ENCODE measurements around the gene ZBTB7C. TPM values are rescaled to one million over a fixed set of nuclear protein-coding genes. Genes with fewer than 3 reads are reported as not detected.

Gene ZBTB7C
- total RNA-seq, 4 donors from 2014 or later = 26.0 to 50.6 (median 46.2) TPM

DNA sequence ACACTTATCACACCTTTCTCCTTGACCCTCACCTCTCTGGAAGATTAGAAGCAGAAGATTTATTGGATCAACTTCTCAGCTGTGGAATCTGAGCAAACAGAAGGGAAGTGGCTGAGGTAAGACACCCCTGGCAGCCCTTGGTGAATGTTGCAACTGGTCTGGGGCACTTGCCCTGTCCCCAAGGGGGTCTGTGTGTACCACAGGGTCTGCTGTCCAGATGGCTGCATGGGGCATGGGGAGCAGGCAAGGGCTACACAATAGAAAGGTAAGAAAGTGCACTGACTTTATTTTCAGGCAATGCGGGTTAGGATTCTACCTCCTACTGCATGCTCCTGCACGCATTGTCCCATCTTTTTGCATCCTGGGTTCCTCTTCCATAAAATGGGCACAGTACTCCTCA lies 240.3 kb downstream of the ZBTB7C start:
- no peaks in the 10 kb centered on the region for H3K27me3 ChIP-seq
- H3K4me3 ChIP-seq = no peak overlapping the region
- peaks cover 19% of the 10 kb centered on the region for H3K4me1 ChIP-seq
- H3K27ac ChIP-seq = no peak overlapping the region
- TF ChIP-seq EP300 (IDR thresholded peaks at IDR 0.05) (no peak), POLR2A (IDR thresholded peaks at IDR 0.05) (no peak), POLR2AphosphoS5 (IDR thresholded peaks at IDR 0.05) (no peak)
- TF ChIP-seq, protein P1, sequence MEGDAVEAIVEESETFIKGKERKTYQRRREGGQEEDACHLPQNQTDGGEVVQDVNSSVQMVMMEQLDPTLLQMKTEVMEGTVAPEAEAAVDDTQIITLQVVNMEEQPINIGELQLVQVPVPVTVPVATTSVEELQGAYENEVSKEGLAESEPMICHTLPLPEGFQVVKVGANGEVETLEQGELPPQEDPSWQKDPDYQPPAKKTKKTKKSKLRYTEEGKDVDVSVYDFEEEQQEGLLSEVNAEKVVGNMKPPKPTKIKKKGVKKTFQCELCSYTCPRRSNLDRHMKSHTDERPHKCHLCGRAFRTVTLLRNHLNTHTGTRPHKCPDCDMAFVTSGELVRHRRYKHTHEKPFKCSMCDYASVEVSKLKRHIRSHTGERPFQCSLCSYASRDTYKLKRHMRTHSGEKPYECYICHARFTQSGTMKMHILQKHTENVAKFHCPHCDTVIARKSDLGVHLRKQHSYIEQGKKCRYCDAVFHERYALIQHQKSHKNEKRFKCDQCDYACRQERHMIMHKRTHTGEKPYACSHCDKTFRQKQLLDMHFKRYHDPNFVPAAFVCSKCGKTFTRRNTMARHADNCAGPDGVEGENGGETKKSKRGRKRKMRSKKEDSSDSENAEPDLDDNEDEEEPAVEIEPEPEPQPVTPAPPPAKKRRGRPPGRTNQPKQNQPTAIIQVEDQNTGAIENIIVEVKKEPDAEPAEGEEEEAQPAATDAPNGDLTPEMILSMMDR (IDR thresholded peaks at IDR 0.05) = no peak
- DNase-seq (ENCODE audit: low spot score in 2 of 2) = peak in 1 of 2 donors; percentile 32
- 92% methylated on average over 2 of the region's 2 CpGs for WGBS
- no peaks in the 10 kb centered on the region for H3K9me3 ChIP-seq
- H3K36me3 ChIP-seq = no peaks in the 10 kb centered on the region

DNA sequence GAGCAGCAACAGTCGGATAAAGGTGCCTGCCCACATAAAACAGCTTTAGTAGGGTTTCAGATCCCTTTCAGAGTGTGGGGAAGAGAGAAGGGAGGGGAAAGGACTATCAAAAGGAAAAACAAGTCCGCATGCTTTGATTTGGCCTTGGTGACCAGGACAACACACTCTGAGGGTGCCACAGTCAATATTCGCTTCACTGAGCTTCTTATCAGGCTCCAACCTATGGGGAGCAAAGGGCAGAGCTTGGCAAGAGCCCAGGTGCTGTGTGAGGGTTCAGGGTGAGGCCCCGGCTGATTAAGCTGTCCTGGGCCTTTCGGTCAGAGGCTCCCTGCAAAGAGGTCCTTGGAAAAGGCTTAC lies 241.3 kb downstream of the ZBTB7C start:
- H3K27ac ChIP-seq = no peak overlapping the region
- DNase-seq (ENCODE audit: low spot score in 2 of 2) = peak in 1 of 2 donors; percentile 31
- H3K36me3 ChIP-seq = no peaks in the 10 kb centered on the region
- H3K27me3 ChIP-seq = no peaks in the 10 kb centered on the region
- H3K4me1 ChIP-seq = peaks cover 27% of the 10 kb centered on the region
- TF ChIP-seq, protein P1 (IDR thresholded peaks at IDR 0.05) = no peak
- TF ChIP-seq EP300 (IDR thresholded peaks at IDR 0.05) = no peak
- TF ChIP-seq POLR2A (IDR thresholded peaks at IDR 0.05) = no peak
- no peak for TF ChIP-seq POLR2AphosphoS5 (IDR thresholded peaks at IDR 0.05)
- no peak overlapping the region for H3K4me3 ChIP-seq
- 85% methylated on average over 5 of the region's 5 CpGs for WGBS
- H3K9me3 ChIP-seq = no peaks in the 10 kb centered on the region

DNA sequence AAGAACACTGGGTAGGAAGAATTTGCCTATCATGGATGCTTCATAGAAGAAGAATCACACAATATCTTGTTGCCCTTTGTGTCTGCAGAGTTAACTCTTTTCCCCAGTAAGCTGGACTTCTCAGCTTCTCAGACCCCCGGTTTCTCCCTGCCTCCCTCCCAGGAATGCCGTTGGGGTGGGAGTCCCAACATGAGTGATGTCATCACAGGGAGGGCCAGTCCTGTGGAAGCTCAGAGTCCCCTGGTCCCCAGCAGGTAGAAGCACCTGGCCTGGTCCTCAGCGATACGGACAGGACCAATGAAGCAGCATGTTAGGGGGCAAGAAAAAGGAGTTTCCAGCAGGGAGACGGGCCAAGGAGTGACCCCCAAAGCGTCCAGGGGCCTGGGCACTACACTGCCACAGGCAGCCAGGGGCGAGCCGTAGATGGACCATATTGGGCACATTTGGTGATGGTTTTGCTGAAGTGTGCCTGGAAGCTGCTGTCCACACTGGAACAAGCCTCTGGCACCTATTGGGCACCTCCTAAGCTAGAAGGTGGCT lies 242.8 kb downstream of the ZBTB7C start:
- peak in 1 of 2 donors; percentile 52 for DNase-seq (ENCODE audit: low spot score in 2 of 2)
- TF ChIP-seq, protein P1 (IDR thresholded peaks at IDR 0.05) = no peak
- TF ChIP-seq POLR2AphosphoS5 (IDR thresholded peaks at IDR 0.05) = no peak
- no peak for TF ChIP-seq EP300 (IDR thresholded peaks at IDR 0.05)
- TF ChIP-seq POLR2A (IDR thresholded peaks at IDR 0.05) = no peak
- no peak overlapping the region for H3K4me3 ChIP-seq
- no peaks in the 10 kb centered on the region for H3K27me3 ChIP-seq
- H3K4me1 ChIP-seq = peaks cover 38% of the 10 kb centered on the region
- no peak overlapping the region for H3K27ac ChIP-seq
- WGBS = 90% methylated on average over 8 of the region's 8 CpGs
- no peaks in the 10 kb centered on the region for H3K9me3 ChIP-seq
- H3K36me3 ChIP-seq = no peaks in the 10 kb centered on the region

DNA sequence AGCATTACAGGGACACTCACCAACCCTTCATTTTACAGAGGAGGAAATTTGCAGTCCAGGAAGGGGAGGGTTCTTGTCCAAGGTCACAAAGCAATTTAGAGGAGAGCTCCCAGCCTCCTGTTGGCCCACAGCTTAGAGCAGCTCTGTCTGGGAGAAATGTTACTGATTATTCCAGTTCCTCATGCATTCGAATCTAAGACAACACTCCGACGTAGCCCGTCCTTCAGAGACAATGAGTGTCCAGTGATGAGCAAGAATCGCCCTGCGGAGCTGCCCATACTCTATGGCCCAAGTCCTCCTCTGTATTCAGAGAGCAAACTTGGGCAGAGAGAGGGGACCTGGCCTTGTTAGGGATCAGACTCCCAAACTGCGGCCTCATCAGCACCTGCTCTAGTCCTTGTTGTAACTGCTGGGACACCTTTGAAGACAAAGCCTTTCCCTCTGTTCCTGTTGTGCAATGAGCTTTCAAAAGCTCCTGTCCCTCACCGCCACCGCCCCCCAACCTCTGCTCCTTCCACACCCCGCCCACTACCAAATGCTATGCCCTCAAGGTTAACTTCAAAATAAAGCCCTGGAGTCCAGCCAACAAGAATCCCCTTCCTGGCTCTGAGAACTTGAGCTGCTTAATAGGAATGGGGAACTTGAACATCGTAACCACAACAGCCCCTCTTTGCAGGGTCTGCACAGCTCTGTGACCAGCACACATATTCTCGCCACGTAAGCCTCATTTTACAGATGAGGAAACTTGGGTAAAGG lies 243.9 kb downstream of the ZBTB7C start:
- 74% methylated on average over 10 of the region's 13 CpGs for WGBS
- H3K4me3 ChIP-seq = no peak overlapping the region
- TF ChIP-seq EP300 (IDR thresholded peaks at IDR 0.05) = no peak
- TF ChIP-seq, protein P1 (IDR thresholded peaks at IDR 0.05) = no peak
- no peak for TF ChIP-seq POLR2A (IDR thresholded peaks at IDR 0.05)
- TF ChIP-seq POLR2AphosphoS5 (IDR thresholded peaks at IDR 0.05) = no peak
- H3K27me3 ChIP-seq = no peaks in the 10 kb centered on the region
- H3K4me1 ChIP-seq = peaks cover 48% of the 10 kb centered on the region
- no peak overlapping the region for H3K27ac ChIP-seq
- DNase-seq (ENCODE audit: low spot score in 2 of 2) = peak in 1 of 2 donors; percentile 62
- H3K9me3 ChIP-seq = no peaks in the 10 kb centered on the region
- H3K36me3 ChIP-seq = no peaks in the 10 kb centered on the region

DNA sequence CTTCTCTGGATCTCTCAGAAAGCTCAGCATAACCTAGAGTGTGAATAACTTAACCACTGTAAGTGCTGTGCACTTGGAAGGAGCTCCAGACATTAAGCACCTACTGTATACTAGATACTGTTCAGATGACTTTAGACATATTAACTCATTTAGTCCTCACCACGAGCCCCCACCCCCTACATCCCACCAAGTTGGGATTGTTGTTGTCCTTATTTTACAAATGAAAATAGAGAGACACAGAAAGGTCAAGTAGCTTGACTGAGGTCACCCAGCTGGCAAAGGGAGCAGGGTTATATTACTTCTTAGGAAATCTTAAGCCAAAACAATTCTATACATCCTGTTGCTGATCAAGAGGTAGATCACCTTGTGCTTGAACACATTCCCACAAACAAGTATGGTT lies 244.5 kb downstream of the ZBTB7C start:
- Histone ChIP-seq H3K4me3 (no peak overlapping the region), H3K27me3 (no peaks in the 10 kb centered on the region), H3K27ac (no peak overlapping the region), H3K9me3 (no peaks in the 10 kb centered on the region), H3K4me1 (peaks cover 54% of the 10 kb centered on the region), H3K36me3 (no peaks in the 10 kb centered on the region)
- peak in 1 of 2 donors; percentile 57 for DNase-seq (ENCODE audit: low spot score in 2 of 2)
- WGBS = 73% methylated on average over 1 of the region's 1 CpG
- TF ChIP-seq POLR2A (IDR thresholded peaks at IDR 0.05) (no peak), EP300 (IDR thresholded peaks at IDR 0.05) (no peak), POLR2AphosphoS5 (IDR thresholded peaks at IDR 0.05) (no peak)
- TF ChIP-seq, protein P1 (IDR thresholded peaks at IDR 0.05) = no peak
